H1 (cell line): ENCODE measurements around the gene DPEP1. TPM values are rescaled to one million over a fixed set of nuclear protein-coding genes. Genes with fewer than 3 reads are reported as not detected.

ENCODE experiments used
- CTCF ChIA-PET: fragments of 300-600 bp; sonication (Branson Sonifier 250); formaldehyde crosslinking; loops from one replicate; lab custom pipeline; 2021; ENCODE audit not compliant: partially characterized antibody; lab: Charles Lee
- POLR2A ChIA-PET: fragments of 300-600 bp; sonication (Branson Sonifier 250); formaldehyde crosslinking; loops from one replicate; lab custom pipeline; 2021; ENCODE audit warnings: inconsistent platforms; ENCODE audit not compliant: partially characterized antibody; lab: Charles Lee
- DNase-seq, 2 experiments: peaks; one replicate each; pipeline versions ENCODE4 v3.0.0 to v3.0.0-alpha.2; 2010 to 2022; ENCODE audit warnings: low spot score in 2 of 2, low read depth in 1 of 2, mixed read lengths in 1 of 2
- FAIRE-seq: peaks from 2 replicates; lab custom pipeline; 2011; peaks lifted over from hg19 to GRCh38; lab: Jason Lieb, UNC
- H2AFZ ChIP-seq: 2 replicates; pipeline ENCODE4 v1.8.1; 2012; ENCODE audit warnings: low read length, inconsistent platforms
- H2AK5ac ChIP-seq: 2 replicates; pipeline ENCODE4 v1.6.1; 2013; ENCODE audit warnings: low read depth, low read length
- H2BK120ac ChIP-seq: replicated peaks from 2 replicates; pipeline ENCODE3; 2013; ENCODE audit warnings: low read depth, low read length, inconsistent platforms
- H2BK12ac ChIP-seq: 2 replicates; pipeline ENCODE4 v1.6.1; 2013; ENCODE audit warnings: low read depth, low read length
- H2BK15ac ChIP-seq: 2 replicates; pipeline ENCODE4 v1.6.1; 2013; ENCODE audit warnings: low read length
- H2BK20ac ChIP-seq: 2 replicates; pipeline ENCODE4 v1.6.1; 2013; ENCODE audit warnings: low read length
- H2BK5ac ChIP-seq: 2 replicates; pipeline ENCODE4 v1.6.1; 2013; ENCODE audit warnings: low read depth, low read length
- H3K14ac ChIP-seq: 2 replicates; pipeline ENCODE4 v1.6.1; 2013; ENCODE audit warnings: inconsistent platforms; ENCODE audit not compliant: insufficient read length
- H3K18ac ChIP-seq: 2 replicates; pipeline ENCODE4 v1.6.1; 2013; ENCODE audit warnings: low read length; ENCODE audit errors: extremely low read depth
- H3K23ac ChIP-seq: 2 replicates; pipeline ENCODE4 v1.6.1; 2013; ENCODE audit warnings: inconsistent platforms; ENCODE audit not compliant: insufficient read length
- H3K23me2 ChIP-seq: 2 replicates; pipeline ENCODE4 v1.6.1; 2013; ENCODE audit warnings: low read depth, low read length
- H3K27ac ChIP-seq: 2 replicates; pipeline ENCODE4 v1.6.1; 2011; ENCODE audit warnings: low read depth, low read length, inconsistent platforms
- H3K27me3 ChIP-seq, 4 experiments: replicated peaks in 1 of 4; 1 replicate in 1 of 4; 2 replicates in 3 of 4; pipeline versions ENCODE4 v1.6.1 to v1.8.1; 2011 to 2013; ENCODE audit warnings: low read length in 3 of 4, mild to moderate bottlenecking in 3 of 4, inconsistent platforms in 2 of 4, mixed read lengths in 2 of 4, moderate library complexity in 1 of 4; ENCODE audit not compliant: control insufficient read depth in 3 of 4, insufficient read depth in 3 of 4; ENCODE audit errors: extremely low read depth in 1 of 4
- H3K36me3 ChIP-seq, 4 experiments: 2 replicates each; pipeline versions ENCODE4 v1.6.1 to v1.8.1; 2011 to 2013; ENCODE audit warnings: mild to moderate bottlenecking in 4 of 4, low read length in 3 of 4, moderate library complexity in 2 of 4, control low read depth in 1 of 4, inconsistent platforms in 1 of 4; ENCODE audit not compliant: insufficient read depth in 4 of 4, control insufficient read depth in 2 of 4
- H3K4ac ChIP-seq: replicated peaks from 2 replicates; pipeline ENCODE3; 2013; ENCODE audit warnings: low read length, low read depth, mixed read lengths, inconsistent platforms; ENCODE audit not compliant: insufficient read length
- H3K4me1 ChIP-seq, 4 experiments: replicated peaks in 1 of 4; 1 replicate in 1 of 4; 2 replicates in 3 of 4; pipeline versions ENCODE4 v1.6.1 to v1.8.1; 2011 to 2013; ENCODE audit warnings: low read length in 3 of 4, inconsistent platforms in 2 of 4, mixed read lengths in 1 of 4; ENCODE audit not compliant: insufficient read depth in 4 of 4, control insufficient read depth in 3 of 4
- H3K4me2 ChIP-seq, 2 experiments: 2 replicates each; pipeline versions ENCODE4 v1.6.1 to v1.8.1; 2011 to 2013; ENCODE audit warnings: low read depth in 2 of 2, low read length in 2 of 2, control low read depth in 1 of 2, inconsistent platforms in 1 of 2, mild to moderate bottlenecking in 1 of 2; ENCODE audit not compliant: insufficient read depth in 1 of 2
- H3K4me3 ChIP-seq, 4 experiments: fragments of 200-600, 300-600 bp in 1 of 4; sonication (generic), shearing (Covaris generic), sonication (Bioruptor Twin) in 1 of 4; 2 replicates each; pipeline versions ENCODE4 v1.5.1 to v1.8.1; 2011 to 2016; ENCODE audit warnings: low read length in 4 of 4, low read depth in 3 of 4, control low read depth in 2 of 4, inconsistent platforms in 2 of 4, mild to moderate bottlenecking in 2 of 4, mixed read lengths in 1 of 4, moderate library complexity in 1 of 4; ENCODE audit not compliant: insufficient read depth in 2 of 4; ENCODE audit errors: extremely low read depth in 1 of 4
- H3K56ac ChIP-seq: replicated peaks from 2 replicates; pipeline ENCODE3; 2013; ENCODE audit warnings: low read depth, mild to moderate bottlenecking, mixed read lengths, low read length, inconsistent platforms; ENCODE audit not compliant: insufficient read length
- H3K79me1 ChIP-seq: 2 replicates; pipeline ENCODE4 v1.6.1; 2013; ENCODE audit warnings: low read depth, low read length, control low read depth
- H3K79me2 ChIP-seq, 2 experiments: 2 replicates each; pipeline versions ENCODE4 v1.6.1 to v1.8.1; 2012 to 2013; ENCODE audit warnings: low read length in 2 of 2, mild to moderate bottlenecking in 2 of 2, inconsistent platforms in 1 of 2; ENCODE audit not compliant: insufficient read depth in 2 of 2, control insufficient read depth in 1 of 2
- H3K9ac ChIP-seq, 4 experiments: replicated peaks in 1 of 4; 1 replicate in 1 of 4; 2 replicates in 3 of 4; pipeline versions ENCODE4 v1.6.1 to v1.8.1; 2011 to 2013; ENCODE audit warnings: low read depth in 3 of 4, low read length in 3 of 4, control low read depth in 2 of 4, mild to moderate bottlenecking in 2 of 4, moderate library complexity in 2 of 4, inconsistent platforms in 1 of 4; ENCODE audit errors: extremely low read depth in 1 of 4
- H3K9me3 ChIP-seq, 2 experiments: 2 replicates each; pipeline versions ENCODE4 v1.6.1 to v1.8.1; 2012 to 2013; ENCODE audit warnings: mild to moderate bottlenecking in 2 of 2, moderate library complexity in 2 of 2, control low read depth in 1 of 2, inconsistent platforms in 1 of 2, low read depth in 1 of 2, low read length in 1 of 2, mixed read lengths in 1 of 2; ENCODE audit not compliant: insufficient read depth in 2 of 2
- H4K20me1 ChIP-seq, 2 experiments: replicated peaks in 1 of 2; 2 replicates each; pipeline versions ENCODE3 to v1.8.1; 2011 to 2013; ENCODE audit warnings: inconsistent platforms in 2 of 2, low read length in 2 of 2, mild to moderate bottlenecking in 1 of 2; ENCODE audit not compliant: insufficient read depth in 2 of 2, control insufficient read depth in 1 of 2
- H4K5ac ChIP-seq: 2 replicates; pipeline ENCODE4 v1.6.1; 2013; ENCODE audit warnings: low read length, low read depth, mixed read lengths, inconsistent platforms; ENCODE audit not compliant: insufficient read length
- H4K8ac ChIP-seq: 2 replicates; pipeline ENCODE4 v1.8.0; 2013; ENCODE audit warnings: mild to moderate bottlenecking, moderate library complexity, low read length, inconsistent platforms; ENCODE audit not compliant: insufficient read depth; ENCODE audit errors: extremely low read depth
- H4K91ac ChIP-seq: replicated peaks from 2 replicates; pipeline ENCODE3; 2013; ENCODE audit warnings: low read length, mixed read lengths, inconsistent platforms; ENCODE audit not compliant: insufficient read length
- BCL11A ChIP-seq, 2 experiments: IDR thresholded peaks; one replicate each; pipeline ENCODE4 v1.6.1; 2011; ENCODE audit warnings: low read depth in 2 of 2, low read length in 2 of 2, mild to moderate bottlenecking in 2 of 2
- BRCA1 ChIP-seq: IDR thresholded peaks from 2 replicates; pipeline ENCODE4 v1.6.1; 2012; ENCODE audit warnings: low read depth, low read length, improper control_type of control experiment
- CTCF ChIP-seq, 3 experiments: IDR thresholded peaks; 1 replicate in 2 of 3; 2 replicates in 1 of 3; pipeline versions ENCODE4 v1.5.1 to v1.6.1; 2011; ENCODE audit warnings: low read length in 3 of 3, mild to moderate bottlenecking in 3 of 3, inconsistent platforms in 2 of 3, low read depth in 1 of 3, moderate library complexity in 1 of 3; ENCODE audit not compliant: insufficient read depth in 1 of 3; ENCODE audit errors: control extremely low read depth in 1 of 3
- EZH2 ChIP-seq: fragments of 200-600 bp; sonication (generic); IDR thresholded peaks from 2 replicates; pipeline ENCODE4 v1.7.1; 2012; ENCODE audit warnings: low read depth, mild to moderate bottlenecking, moderate library complexity, low read length, inconsistent platforms; ENCODE audit not compliant: severe bottlenecking
- WGBS, 2 experiments: shearing (Covaris generic) in 1 of 2; methylation state at CpG; one replicate each; pipeline versions ENCODE4 v1.1.6 to v1.1.7; 2013 to 2015; ENCODE audit warnings: low lambda C conversion rate in 2 of 2, mixed read lengths in 2 of 2, inconsistent platforms in 1 of 2, low coverage in 1 of 2, missing lambda C conversion rate in 1 of 2; ENCODE audit not compliant: insufficient replicate concordance in 2 of 2, insufficient coverage in 1 of 2, insufficient read length in 1 of 2; ENCODE audit errors: extremely low coverage in 1 of 2, missing lambda C conversion rate in 1 of 2; 5-methylcytosine and 5-hydroxymethylcytosine counted together
- polyA plus RNA-seq, 7 experiments: library from polyadenylated mRNA; depleted of rRNA in 3 of 7; stranded (reverse) in 5 of 7; unstranded in 2 of 7; fragments of >200 nt in 5 of 7; fragments of 200-250 nt in 2 of 7; gene quantifications; 1 replicate in 5 of 7; 2 replicates in 1 of 7; 4 replicates in 1 of 7; pipeline versions ENCODE4 v1.2.1 to v1.2.3, GENCODE V29; 2011 to 2013; ENCODE audit warnings: missing spikeins in 2 of 7, mixed read lengths in 2 of 7
- total RNA-seq: library from RNA; stranded (reverse); fragmentation: NEBNext Ultra II Directional; extraction: Animal tissue kit (Norgen Biotek cat#: 25700); gene quantifications from 2 replicates; pipeline ENCODE4 v1.2.1, GENCODE V29; 2021

Gene DPEP1
- total and polyA plus RNA-seq, 2 of the 8 experiments (the other 6 are each of a cell fraction or from before 2014, with no cell fraction given) = 2.8 to 3.1 TPM

GRCh38 chr16:89629827-89630610 is 16.6 kb downstream of the DPEP1 start:
- ChIA-PET CTCF (interaction anchor here (0.9 to 5.8 kb wide), 6 partner anchors 9 to 65 kb away, joined by 3 to 46 read pairs (median 4); partner anchors contain the start of gene DPEP1), POLR2A (interaction anchor here (0.7 to 4.2 kb wide), 6 partner anchors 13 to 187 kb away, joined by 3 to 21 read pairs (median 3); no protein-coding TSS in a partner anchor)
- Histone ChIP-seq H4K91ac (no peak overlapping the region), H3K27me3 (no peaks in the 10 kb centered on the region; a peak in 4 of 7 replicates), H2BK20ac (no peak overlapping the region), H2BK5ac (no peak overlapping the region), H3K4me3 (no peak overlapping the region), H3K79me2 (no peaks in the 10 kb centered on the region), H3K79me1 (no peaks in the 10 kb centered on the region), H3K27ac (no peak overlapping the region), H4K20me1 (no peaks in the 10 kb centered on the region), H2BK15ac (no peak overlapping the region), H3K9me3 (peaks cover 0 to 5% of the 10 kb centered on the region in 2 experiments; a peak in 2 of 4 replicates), H3K56ac (no peak overlapping the region), H3K4me1 (peaks cover 0 to 12% (median 0%) of the 10 kb centered on the region in 4 experiments; a peak in 2 of 7 replicates), H4K5ac (no peak overlapping the region), H2BK120ac (no peak overlapping the region), H3K18ac (no peak overlapping the region), H2AK5ac (no peak overlapping the region), H3K23me2 (peaks cover 1% of the 10 kb centered on the region; the same call in 1 of the 2 replicates), H3K9ac (no peak overlapping the region), H3K14ac (no peak overlapping the region), H3K23ac (no peak overlapping the region), H4K8ac (no peak overlapping the region), H3K36me3 (no peaks in the 10 kb centered on the region), H2AFZ (no peak overlapping the region), H3K4ac (no peak overlapping the region), H2BK12ac (no peak overlapping the region), H3K4me2 (no peak overlapping the region)
- FAIRE-seq (no peak), DNase-seq (no peak)
- WGBS, 2 experiments = 91% methylated on average over 10 of the region's 17 CpGs; no CpG with 5 or more reads in 1 of the 2 experiments
- TF ChIP-seq CTCF (IDR thresholded peaks at IDR 0.05; ENCODE audit: control extremely low read depth in 1 of 3, insufficient read depth in 1 of 3, low read depth in 1 of 3, low read length in 3 of 3) (no peak), BRCA1 (no peak), EZH2 (no peak), BCL11A (IDR thresholded peaks at IDR 0.05; ENCODE audit: low read depth in 2 of 2, low read length in 2 of 2) (no peak)
